ENCODE measurements around the gene NDEL1. TPM values are rescaled to one million over a fixed set of nuclear protein-coding genes. Genes with fewer than 3 reads are reported as not detected.

NDEL1 gene
- total and polyA plus RNA-seq, 2 donors (not counting 3 experiments of a cell fraction or from before 2014, with no cell fraction given) = 60.0 to 87.4 TPM

GRCh38 chr17:8453326-8453725 is 17.6 kb downstream of the NDEL1 start:
- H3K9ac ChIP-seq (replicated peaks; ENCODE audit: extremely low read depth, insufficient read depth, low read length) = no peak overlapping the region
- no peaks in the 10 kb centered on the region for H4K20me1 ChIP-seq (replicated peaks; ENCODE audit: control insufficient read depth, extremely low read depth, insufficient read depth, low read length)
- no peak for TF ChIP-seq MAX (IDR thresholded peaks at IDR 0.05; ENCODE audit: insufficient read depth, insufficient read length)
- no peak for TF ChIP-seq FOS (IDR thresholded peaks at IDR 0.05; ENCODE audit: borderline replicate concordance, insufficient read depth, low read length)
- no peak for TF ChIP-seq POLR2AphosphoS5 (IDR thresholded peaks at IDR 0.05; ENCODE audit: insufficient read depth, low read depth, low read length)
- TF ChIP-seq JUN (IDR thresholded peaks at IDR 0.05; ENCODE audit: borderline replicate concordance, insufficient read depth, insufficient read length, low read depth) = no peak
- no peak for TF ChIP-seq POLR2A (IDR thresholded peaks at IDR 0.05; ENCODE audit: low read depth, low read length)
- no peak for TF ChIP-seq EZH2 (IDR thresholded peaks at IDR 0.05; ENCODE audit: borderline replicate concordance, low read depth, low read length, severe bottlenecking)
- no peak for TF ChIP-seq MYC (IDR thresholded peaks at IDR 0.05; ENCODE audit: low read depth, low read length)
- TF ChIP-seq CTCF (IDR thresholded peaks at IDR 0.05; ENCODE audit: extremely low read depth in 1 of 2, insufficient read depth in 1 of 2, low read depth in 1 of 2, low read length in 2 of 2) = no peak
- no peak for TF ChIP-seq GATA2 (IDR thresholded peaks at IDR 0.05; ENCODE audit: insufficient read depth, insufficient read length, low read depth, low read length)
- dilution Hi-C loops (cut with MboI; ENCODE audit: extremely low pct_ligation_motif_present, low sequenced_read_pairs) (no loop called here), intact Hi-C loops (cut with micrococcal nuclease) (no loop called here)
- H3K4me2 ChIP-seq (ENCODE audit: insufficient read depth, low read length) = no peak overlapping the region
- no peaks in the 10 kb centered on the region for H3K9me3 ChIP-seq (replicated peaks; ENCODE audit: control insufficient read depth, insufficient read depth, low read length)
- no peak overlapping the region for H2AFZ ChIP-seq (ENCODE audit: low read depth, low read length)
- DNase-seq (ENCODE audit: low read depth, low spot score) (no peak), FAIRE-seq (no peak)
- ChIA-PET CTCF (no interaction called here), POLR2A (no interaction called here)
- H3K4me1 ChIP-seq (ENCODE audit: control insufficient read depth, extremely low read depth, insufficient read depth, low read length) = no peaks in the 10 kb centered on the region
- no peak overlapping the region for H3K4me3 ChIP-seq (replicated peaks in 1 of 3; ENCODE audit: insufficient read depth in 1 of 3, low read depth in 1 of 3, low read length in 3 of 3)
- peaks cover 8% of the 10 kb centered on the region for H3K79me2 ChIP-seq (ENCODE audit: control insufficient read depth, insufficient read depth, low read length)
- no peak overlapping the region for H3K27ac ChIP-seq (ENCODE audit: insufficient read depth, low read depth, low read length)
- no peaks in the 10 kb centered on the region for H3K9me1 ChIP-seq (replicated peaks; ENCODE audit: control insufficient read depth, extremely low read depth, insufficient read depth, low read length)
- no TSS peak for BruUV-seq (replicated peaks)
- H3K27me3 ChIP-seq (ENCODE audit: control insufficient read depth in 2 of 2, insufficient read depth in 2 of 2, low read length in 2 of 2) = no peaks in the 10 kb centered on the region
- H3K36me3 ChIP-seq (ENCODE audit: control insufficient read depth in 2 of 2, extremely low read depth in 1 of 2, insufficient read depth in 2 of 2, low read length in 2 of 2) = peaks cover 17 to 45% of the 10 kb centered on the region in 2 experiments
